HCT116 (cell line): ENCODE results near the gene CTDSP1. TPM values are rescaled to one million over a fixed set of nuclear protein-coding genes. Genes with fewer than 3 reads are reported as not detected.

Source experiments
- ATAC-seq: fragments of 200-7000 bp; cut with Tn5 transposase; 2 replicates; pipeline ENCODE4 v1.9.1; 2020; ENCODE audit warnings: mild to moderate bottlenecking, moderate library complexity
- BruUV-seq: library from RNA; stranded (reverse); fragments of 400-500 nt; replicated peaks from 2 replicates; lab custom pipeline; 2021; lab: Mats Ljungman, UMichigan
- CTCF ChIA-PET: fragments of 300-600 bp; sonication (Branson Sonifier 250); formaldehyde crosslinking; loops from one replicate; lab custom pipeline; 2021; ENCODE audit warnings: antibody characterized with exemption; lab: Charles Lee
- POLR2A ChIA-PET: fragments of 300-600, 350-600 bp; sonication (Branson Sonifier 250); formaldehyde crosslinking; loops from one replicate; lab custom pipeline; 2021; ENCODE audit warnings: antibody characterized with exemption; lab: Charles Lee
- RAD21 ChIA-PET, 2 experiments: fragments of 300-600 bp; sonication (Branson Sonifier 250); formaldehyde crosslinking; loops; one replicate each; lab custom pipeline; 2023; ENCODE audit warnings: low total read pairs in 2 of 2; ENCODE audit not compliant: uncharacterized antibody in 2 of 2, unreplicated experiment in 2 of 2, low non-redundant PET in 1 of 2; lab: Charles Lee
- DNase-seq: peaks from one replicate; pipeline ENCODE4 v3.0.0-alpha.2; 2010; ENCODE audit warnings: low read depth, low spot score
- H2AFZ ChIP-seq: fragments of 200-600 bp; shearing (Covaris generic), sonication (generic); 2 replicates; pipeline ENCODE4 v1.6.1; 2017; ENCODE audit warnings: low read depth, mixed run types, mixed read lengths, antibody characterized with exemption, low read length; ENCODE audit not compliant: poor library complexity, severe bottlenecking
- H3K27ac ChIP-seq: 2 replicates; pipeline ENCODE4 v1.5.1; 2012; ENCODE audit warnings: low read depth, low read length
- H3K27me3 ChIP-seq: fragments of 200-600 bp; sonication (generic); 2 replicates; pipeline ENCODE4 v1.6.1; 2016; ENCODE audit warnings: mixed run types, low read length, mixed read lengths; ENCODE audit not compliant: insufficient read depth
- H3K36me3 ChIP-seq, 2 experiments: fragments of 200-500 bp in 1 of 2; fragments of 200-600 bp in 1 of 2; sonication (Bioruptor generic) in 1 of 2; sonication (generic) in 1 of 2; 2 replicates each; pipeline versions ENCODE4 v1.5.1 to v1.6.1; 2014 to 2016; ENCODE audit warnings: low read length in 2 of 2, inconsistent platforms in 1 of 2, mixed read lengths in 1 of 2, mixed run types in 1 of 2; ENCODE audit not compliant: insufficient read depth in 2 of 2, control insufficient read depth in 1 of 2
- H3K4me1 ChIP-seq, 2 experiments: fragments of 200-600 bp in 1 of 2; sonication (generic) in 1 of 2; 2 replicates each; pipeline versions ENCODE4 v1.5.1 to v1.6.1; 2012 to 2017; ENCODE audit warnings: low read length in 2 of 2, inconsistent platforms in 1 of 2, mild to moderate bottlenecking in 1 of 2, mixed read lengths in 1 of 2, mixed run types in 1 of 2, moderate library complexity in 1 of 2; ENCODE audit not compliant: insufficient read depth in 2 of 2, control insufficient read depth in 1 of 2
- H3K4me2 ChIP-seq: fragments of 200-600 bp; sonication (generic); 2 replicates; pipeline ENCODE4 v1.6.1; 2017; ENCODE audit warnings: mixed run types, low read length, mixed read lengths
- H3K4me3 ChIP-seq, 2 experiments: fragments of 200-600 bp in 1 of 2; sonication (generic) in 1 of 2; replicated peaks in 1 of 2; 2 replicates each; pipeline ENCODE4 v1.5.1; 2011 to 2016; ENCODE audit warnings: low read length in 2 of 2, control low read depth in 1 of 2, low read depth in 1 of 2, mild to moderate bottlenecking in 1 of 2, mixed read lengths in 1 of 2, mixed run types in 1 of 2
- H3K79me2 ChIP-seq: fragments of 200-600 bp; sonication (generic); 2 replicates; pipeline ENCODE4 v1.6.1; 2017; ENCODE audit warnings: mild to moderate bottlenecking, mixed run types, low read length, moderate library complexity, mixed read lengths; ENCODE audit not compliant: insufficient read depth
- H3K9ac ChIP-seq: fragments of 200-600 bp; sonication (generic); 2 replicates; pipeline ENCODE4 v1.6.1; 2016; ENCODE audit warnings: low read length, mixed read lengths
- H3K9me2 ChIP-seq: fragments of 200-600 bp; sonication (generic), shearing (Covaris generic); 2 replicates; pipeline ENCODE4 v1.6.1; 2017; ENCODE audit warnings: mixed run types, mild to moderate bottlenecking, moderate library complexity; ENCODE audit not compliant: insufficient read depth
- H3K9me3 ChIP-seq, 2 experiments: fragments of 200-500 bp in 1 of 2; fragments of 200-600 bp in 1 of 2; sonication (Bioruptor generic) in 1 of 2; sonication (generic) in 1 of 2; 2 replicates each; pipeline ENCODE4 v1.6.1; 2014 to 2017; ENCODE audit warnings: low read length in 2 of 2, mixed read lengths in 2 of 2, inconsistent platforms in 1 of 2, low read depth in 1 of 2, mild to moderate bottlenecking in 1 of 2, mixed run types in 1 of 2, moderate library complexity in 1 of 2; ENCODE audit not compliant: control insufficient read depth in 1 of 2, insufficient read depth in 1 of 2
- H4K20me1 ChIP-seq: fragments of 200-600 bp; sonication (generic), shearing (Covaris generic); 2 replicates; pipeline ENCODE4 v1.6.1; 2017; ENCODE audit warnings: mixed run types, mild to moderate bottlenecking, moderate library complexity; ENCODE audit not compliant: insufficient read depth
- ATF3 ChIP-seq: IDR thresholded peaks from 2 replicates; pipeline ENCODE4 v1.6.1; 2012
- ELF1 ChIP-seq: IDR thresholded peaks from 2 replicates; pipeline ENCODE4 v1.6.1; 2012; ENCODE audit warnings: low read depth, borderline replicate concordance
- EZH2phosphoT487 ChIP-seq: fragments of 200-600 bp; IDR thresholded peaks from 2 replicates; pipeline ENCODE4 v1.6.1; 2018; ENCODE audit warnings: antibody characterized with exemption, borderline replicate concordance
- FOSL1 ChIP-seq: IDR thresholded peaks from 2 replicates; pipeline ENCODE4 v1.6.1; 2012; ENCODE audit warnings: low read depth
- JUND ChIP-seq: IDR thresholded peaks from 2 replicates; pipeline ENCODE4 v1.6.1; 2012
- POLR2AphosphoS5 ChIP-seq: IDR thresholded peaks from 2 replicates; pipeline ENCODE4 v1.6.1; 2011; ENCODE audit warnings: mild to moderate bottlenecking, low read depth, low read length, moderate library complexity
- RAD21 ChIP-seq: IDR thresholded peaks from 2 replicates; pipeline ENCODE4 v1.6.1; 2012; ENCODE audit warnings: low read depth, mild to moderate bottlenecking
- SIN3A ChIP-seq: IDR thresholded peaks from 2 replicates; pipeline ENCODE4 v1.6.1; 2012; ENCODE audit warnings: low read depth
- SRF ChIP-seq: IDR thresholded peaks from 2 replicates; pipeline ENCODE4 v1.6.1; 2012; ENCODE audit warnings: low read depth
- YY1 ChIP-seq: IDR thresholded peaks from 2 replicates; pipeline ENCODE4 v1.6.1; 2011; ENCODE audit warnings: low read length, low read depth, moderate library complexity, mild to moderate bottlenecking; ENCODE audit not compliant: insufficient replicate concordance; ENCODE audit errors: extremely low read depth
- ZNF274 ChIP-seq: fragments of 200-500 bp; sonication (Bioruptor generic); IDR thresholded peaks from 2 replicates; pipeline ENCODE4 v1.6.1; 2014; ENCODE audit warnings: mild to moderate bottlenecking, low read depth, low read length, inconsistent platforms
- intact Hi-C: fragments of 100-400 bp; cut with micrococcal nuclease; formaldehyde crosslinking; loops from 2 replicates; pipeline ENCODE4 v1.10.0; 2022
- total RNA-seq: library from RNA; stranded (reverse); gene quantifications from one replicate; pipeline ENCODE4 v1.2.1, GENCODE V29; 2021; ENCODE audit not compliant: unreplicated experiment
- TF ChIP-seq, protein P1 (sequence below): IDR thresholded peaks from 2 replicates; pipeline ENCODE4 v1.6.1; 2012; ENCODE audit warnings: low read depth
- TF ChIP-seq, protein P2 (sequence below), 3 experiments: fragments of 200-600 bp in 1 of 3; sonication (generic) in 1 of 3; IDR thresholded peaks in 2 of 3; conservative IDR thresholded peaks in 1 of 3; 2 replicates each; pipeline ENCODE4 v1.5.1; 2012 to 2017; ENCODE audit warnings: low read depth in 2 of 3, low read length in 2 of 3, antibody characterized with exemption in 1 of 3, borderline replicate concordance in 1 of 3, control low read depth in 1 of 3, mild to moderate bottlenecking in 1 of 3, mixed read lengths in 1 of 3, mixed run types in 1 of 3, moderate library complexity in 1 of 3; ENCODE audit not compliant: insufficient read depth in 1 of 3

The CTDSP1 gene
- total RNA-seq, 1 experiment from 2014 or later, result 90.7 TPM

GRCh38 chr2:218369330-218369729 is 30.3 kb upstream of the CTDSP1 start:
- Histone ChIP-seq H3K4me2 (no peak overlapping the region), H3K9me2 (no peaks in the 10 kb centered on the region), H3K27ac (no peak overlapping the region), H3K4me1 (peaks cover 0 to 15% of the 10 kb centered on the region in 2 experiments; a peak in 2 of 4 replicates), H3K27me3 (no peaks in the 10 kb centered on the region), H3K79me2 (no peaks in the 10 kb centered on the region), H3K36me3 (no peaks in the 10 kb centered on the region), H3K4me3 (no peak overlapping the region), H4K20me1 (no peaks in the 10 kb centered on the region), H3K9me3 (0 out of 4 replicates have a peak, but pooled peaks cover 0 to 8% of the 10 kb centered on the region in 2 experiments), H3K9ac (no peak overlapping the region), H2AFZ (no peak overlapping the region)
- ChIA-PET POLR2A (no interaction called here), RAD21 (no interaction called here), CTCF (no interaction called here)
- ATAC-seq (no peak), DNase-seq (no peak)
- BruUV-seq, result no TSS peak
- TF ChIP-seq EZH2phosphoT487 (no peak), POLR2AphosphoS5 (no peak)
- intact Hi-C loops, result no loop called here

DNA sequence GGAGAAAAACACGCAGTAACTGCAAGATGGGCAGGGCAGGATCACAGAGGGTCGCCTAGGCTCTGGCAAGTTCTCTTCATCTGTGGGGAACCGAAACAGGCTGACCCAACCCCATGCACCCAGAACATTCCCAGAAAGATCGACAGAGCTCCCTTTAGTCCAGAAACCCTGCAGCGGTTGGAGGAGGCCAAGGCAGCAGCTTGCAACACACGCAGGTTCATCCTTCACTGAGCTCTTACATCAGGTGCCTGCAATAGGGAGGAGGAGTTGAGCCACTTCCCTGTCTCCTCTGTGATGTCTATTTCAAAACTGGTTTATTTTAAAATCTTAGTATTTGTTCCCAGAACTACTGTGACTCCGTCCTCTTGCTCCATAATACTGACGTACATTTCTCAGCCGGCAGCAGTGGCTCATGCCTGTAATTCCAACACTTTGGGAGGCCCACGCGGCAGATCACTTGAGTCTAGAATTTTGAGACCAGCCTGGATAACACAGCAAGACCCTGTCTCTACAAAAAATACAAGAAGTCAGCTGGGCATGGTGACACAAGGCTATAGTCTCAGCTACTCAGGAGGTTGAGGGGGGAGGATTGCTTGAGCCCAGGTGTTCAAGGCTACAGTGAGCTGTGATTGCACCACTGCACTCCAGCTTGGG is 29.1 kb upstream of the CTDSP1 start:
- H3K9ac ChIP-seq, result no peak overlapping the region
- H2AFZ ChIP-seq, result no peak overlapping the region
- no peaks in the 10 kb centered on the region for H3K36me3 ChIP-seq
- H3K79me2 ChIP-seq, result no peaks in the 10 kb centered on the region
- no peak overlapping the region for H3K4me3 ChIP-seq
- BruUV-seq, result no TSS peak
- no peaks in the 10 kb centered on the region for H3K27me3 ChIP-seq
- CTCF ChIA-PET, result no interaction called here
- POLR2A ChIA-PET, result no interaction called here
- no peak overlapping the region for H3K27ac ChIP-seq
- H3K9me2 ChIP-seq, result no peaks in the 10 kb centered on the region
- DNase-seq, result no peak
- ATAC-seq, result no peak
- peaks cover 0 to 15% of the 10 kb centered on the region in 2 experiments; a peak in 2 of 4 replicates for H3K4me1 ChIP-seq
- no peaks in the 10 kb centered on the region for H4K20me1 ChIP-seq
- H3K9me3 ChIP-seq, result 0 out of 4 replicates have a peak, but pooled peaks cover 0 to 8% of the 10 kb centered on the region in 2 experiments
- RAD21 ChIA-PET, result no interaction called here
- intact Hi-C loops, result no loop called here
- H3K4me2 ChIP-seq, result no peak overlapping the region
- TF ChIP-seq, protein P1, sequence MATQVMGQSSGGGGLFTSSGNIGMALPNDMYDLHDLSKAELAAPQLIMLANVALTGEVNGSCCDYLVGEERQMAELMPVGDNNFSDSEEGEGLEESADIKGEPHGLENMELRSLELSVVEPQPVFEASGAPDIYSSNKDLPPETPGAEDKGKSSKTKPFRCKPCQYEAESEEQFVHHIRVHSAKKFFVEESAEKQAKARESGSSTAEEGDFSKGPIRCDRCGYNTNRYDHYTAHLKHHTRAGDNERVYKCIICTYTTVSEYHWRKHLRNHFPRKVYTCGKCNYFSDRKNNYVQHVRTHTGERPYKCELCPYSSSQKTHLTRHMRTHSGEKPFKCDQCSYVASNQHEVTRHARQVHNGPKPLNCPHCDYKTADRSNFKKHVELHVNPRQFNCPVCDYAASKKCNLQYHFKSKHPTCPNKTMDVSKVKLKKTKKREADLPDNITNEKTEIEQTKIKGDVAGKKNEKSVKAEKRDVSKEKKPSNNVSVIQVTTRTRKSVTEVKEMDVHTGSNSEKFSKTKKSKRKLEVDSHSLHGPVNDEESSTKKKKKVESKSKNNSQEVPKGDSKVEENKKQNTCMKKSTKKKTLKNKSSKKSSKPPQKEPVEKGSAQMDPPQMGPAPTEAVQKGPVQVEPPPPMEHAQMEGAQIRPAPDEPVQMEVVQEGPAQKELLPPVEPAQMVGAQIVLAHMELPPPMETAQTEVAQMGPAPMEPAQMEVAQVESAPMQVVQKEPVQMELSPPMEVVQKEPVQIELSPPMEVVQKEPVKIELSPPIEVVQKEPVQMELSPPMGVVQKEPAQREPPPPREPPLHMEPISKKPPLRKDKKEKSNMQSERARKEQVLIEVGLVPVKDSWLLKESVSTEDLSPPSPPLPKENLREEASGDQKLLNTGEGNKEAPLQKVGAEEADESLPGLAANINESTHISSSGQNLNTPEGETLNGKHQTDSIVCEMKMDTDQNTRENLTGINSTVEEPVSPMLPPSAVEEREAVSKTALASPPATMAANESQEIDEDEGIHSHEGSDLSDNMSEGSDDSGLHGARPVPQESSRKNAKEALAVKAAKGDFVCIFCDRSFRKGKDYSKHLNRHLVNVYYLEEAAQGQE, result no peak
- TF ChIP-seq, protein P2, sequence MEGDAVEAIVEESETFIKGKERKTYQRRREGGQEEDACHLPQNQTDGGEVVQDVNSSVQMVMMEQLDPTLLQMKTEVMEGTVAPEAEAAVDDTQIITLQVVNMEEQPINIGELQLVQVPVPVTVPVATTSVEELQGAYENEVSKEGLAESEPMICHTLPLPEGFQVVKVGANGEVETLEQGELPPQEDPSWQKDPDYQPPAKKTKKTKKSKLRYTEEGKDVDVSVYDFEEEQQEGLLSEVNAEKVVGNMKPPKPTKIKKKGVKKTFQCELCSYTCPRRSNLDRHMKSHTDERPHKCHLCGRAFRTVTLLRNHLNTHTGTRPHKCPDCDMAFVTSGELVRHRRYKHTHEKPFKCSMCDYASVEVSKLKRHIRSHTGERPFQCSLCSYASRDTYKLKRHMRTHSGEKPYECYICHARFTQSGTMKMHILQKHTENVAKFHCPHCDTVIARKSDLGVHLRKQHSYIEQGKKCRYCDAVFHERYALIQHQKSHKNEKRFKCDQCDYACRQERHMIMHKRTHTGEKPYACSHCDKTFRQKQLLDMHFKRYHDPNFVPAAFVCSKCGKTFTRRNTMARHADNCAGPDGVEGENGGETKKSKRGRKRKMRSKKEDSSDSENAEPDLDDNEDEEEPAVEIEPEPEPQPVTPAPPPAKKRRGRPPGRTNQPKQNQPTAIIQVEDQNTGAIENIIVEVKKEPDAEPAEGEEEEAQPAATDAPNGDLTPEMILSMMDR (IDR thresholded peaks at IDR 0.05 in 2 of 3, conservative IDR thresholded peaks at IDR 0.05 in 1 of 3; ENCODE audit: borderline replicate concordance in 1 of 3, insufficient read depth in 1 of 3, low read depth in 2 of 3, low read length in 2 of 3), result no peak
- no peak for TF ChIP-seq ZNF274
- TF ChIP-seq ELF1, result no peak
- TF ChIP-seq ATF3, result no peak
- no peak for TF ChIP-seq RAD21
- TF ChIP-seq SRF, result no peak
- TF ChIP-seq SIN3A, result no peak
- TF ChIP-seq YY1, result no peak
- TF ChIP-seq FOSL1, result no peak
- TF ChIP-seq JUND, result no peak
